H1 (cell line): ENCODE data around the gene COQ8A. TPM values are rescaled to one million over a fixed set of nuclear protein-coding genes. Genes with fewer than 3 reads are reported as not detected.

Source experiments
- CTCF ChIP-seq, 3 experiments: IDR thresholded peaks; 1 replicate in 2 of 3; 2 replicates in 1 of 3; pipeline versions ENCODE4 v1.5.1 to v1.6.1; 2011; ENCODE audit warnings: low read length in 3 of 3, mild to moderate bottlenecking in 3 of 3, inconsistent platforms in 2 of 3, low read depth in 1 of 3, moderate library complexity in 1 of 3; ENCODE audit not compliant: insufficient read depth in 1 of 3; ENCODE audit errors: control extremely low read depth in 1 of 3
- TBP ChIP-seq: IDR thresholded peaks from 2 replicates; pipeline ENCODE4 v1.6.1; 2011; ENCODE audit warnings: low read depth, low read length, improper control_type of control experiment
- polyA plus RNA-seq, 7 experiments: library from polyadenylated mRNA; depleted of rRNA in 3 of 7; stranded (reverse) in 5 of 7; unstranded in 2 of 7; fragments of >200 nt in 5 of 7; fragments of 200-250 nt in 2 of 7; gene quantifications; 1 replicate in 5 of 7; 2 replicates in 1 of 7; 4 replicates in 1 of 7; pipeline versions ENCODE4 v1.2.1 to v1.2.3, GENCODE V29; 2011 to 2013; ENCODE audit warnings: missing spikeins in 2 of 7, mixed read lengths in 2 of 7
- total RNA-seq: library from RNA; stranded (reverse); fragmentation: NEBNext Ultra II Directional; extraction: Animal tissue kit (Norgen Biotek cat#: 25700); gene quantifications from 2 replicates; pipeline ENCODE4 v1.2.1, GENCODE V29; 2021

Gene COQ8A
- total and polyA plus RNA-seq, 2 of the 8 experiments (the other 6 are each of a cell fraction or from before 2014, with no cell fraction given): 28.5 to 38.9 TPM

- TF ChIP-seq CTCF (IDR thresholded peaks at IDR 0.05; ENCODE audit: control extremely low read depth in 1 of 3, insufficient read depth in 1 of 3, low read depth in 1 of 3, low read length in 3 of 3) (no peak), TBP (no peak)
- TF ChIP-seq, all 59 proteins: peak for 0
Measured at GRCh38 chr1:227003165-227003564, 63.1 kb downstream of the COQ8A start (continued).
